ENCODE measurements around the gene SURF4. TPM values are rescaled to one million over a fixed set of nuclear protein-coding genes. Genes with fewer than 3 reads are reported as not detected.

SURF4 gene
- polyA plus RNA-seq, 6 donors from 2014 or later: 76.2 to 99.5 (median 82.9) TPM

DNA sequence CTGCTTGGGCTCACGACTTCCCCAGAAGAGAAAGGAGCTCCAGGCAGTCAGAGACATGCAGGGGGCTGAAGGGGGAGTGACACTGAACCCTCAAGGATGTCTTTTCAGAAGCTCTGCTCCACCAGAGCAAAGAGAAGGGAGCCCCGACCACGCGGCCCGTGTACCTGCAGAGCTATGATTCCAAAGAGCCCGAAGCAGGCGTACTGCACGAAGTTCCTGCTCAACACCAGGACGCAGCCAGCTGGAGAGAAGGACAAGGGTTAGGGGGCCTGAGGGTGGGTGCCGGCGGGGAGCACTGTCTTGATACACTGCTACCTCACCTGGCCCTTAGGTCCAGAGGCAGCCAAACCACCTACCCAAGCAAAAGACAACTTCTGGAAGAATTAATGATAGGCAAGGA lies 9.4 kb downstream of the SURF4 start:
- Mint-ChIP-seq H3K36me3 (peaks cover 0 to 14% of the 10 kb centered on the region in 2 donors), H3K27ac (peak overlapping the region in 1 of 6 donors; percentile 13)

DNA sequence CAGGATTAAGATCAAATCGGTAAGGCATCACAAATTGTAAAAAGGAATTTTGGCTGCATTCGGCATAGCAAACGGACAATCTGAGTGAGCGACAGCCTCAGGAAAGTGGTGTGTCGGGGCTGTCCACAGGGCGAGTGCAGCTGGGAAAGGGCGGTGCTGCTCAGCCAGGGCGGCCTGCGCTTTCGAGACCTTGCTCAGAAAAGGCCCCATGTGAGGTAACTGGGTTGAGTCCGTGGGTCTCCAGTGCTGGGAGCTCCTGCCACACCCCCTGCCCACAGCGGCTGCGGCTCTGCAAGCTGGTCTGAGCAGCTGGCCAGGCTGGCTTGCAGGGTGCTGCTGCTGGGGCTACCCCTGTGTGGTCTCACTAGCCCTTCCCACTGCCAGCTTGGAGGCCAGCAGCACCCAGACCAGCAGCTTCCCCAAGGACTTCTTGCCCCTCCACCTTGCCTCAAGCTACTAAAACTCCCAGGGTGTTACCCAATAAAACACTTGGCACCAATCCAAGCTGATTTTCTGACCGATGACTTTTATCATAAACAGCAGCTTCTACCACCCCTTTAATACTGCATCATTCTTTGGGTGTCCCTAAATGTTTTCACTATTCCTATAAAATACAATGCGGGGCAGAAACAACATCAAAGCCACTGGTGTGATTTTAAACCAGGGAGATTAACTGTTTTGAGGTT lies 13.4 kb downstream of the SURF4 start:
- ATAC-seq (ENCODE audit: low read depth in 2 of 2) (no peak), DNase-seq (no peak)
- Mint-ChIP-seq H3K27ac (peak overlapping the region in 2 of 6 donors; percentile 30 to 49), H3K9me3 (no peaks in the 10 kb centered on the region), H3K4me1 (peaks cover 16 to 23% (median 21%) of the 10 kb centered on the region in 3 donors), H3K36me3 (peaks cover 0 to 16% of the 10 kb centered on the region in 2 donors), H3K4me3 (peak overlapping the region in 1 of 8 donors; percentile 56), H3K27me3 (no peaks in the 10 kb centered on the region)

More for the DNA sequence above, 9.4 kb downstream of the SURF4 start:
- H3K9me3 Mint-ChIP-seq: no peaks in the 10 kb centered on the region
- no peaks in the 10 kb centered on the region for H3K27me3 Mint-ChIP-seq
- H3K4me3 Mint-ChIP-seq: no peak overlapping the region
- no peak for ATAC-seq (ENCODE audit: low read depth in 2 of 2)
- DNase-seq: no peak
- peaks cover 31 to 34% (median 33%) of the 10 kb centered on the region in 3 donors for H3K4me1 Mint-ChIP-seq

- Mint-ChIP-seq H3K4me1 (peaks cover 17 to 27% (median 23%) of the 10 kb centered on the region in 3 donors), H3K9me3 (no peaks in the 10 kb centered on the region), H3K27me3 (no peaks in the 10 kb centered on the region), H3K27ac (no peak overlapping the region), H3K4me3 (peak overlapping the region in 2 of 8 donors; percentile 22 to 56), H3K36me3 (peaks cover 0 to 16% of the 10 kb centered on the region in 2 donors)
- DNase-seq (no peak), ATAC-seq (ENCODE audit: low read depth in 2 of 2) (no peak)
Measured at GRCh38 chr9:133361507-133362092, 14.3 kb downstream of the SURF4 start.

DNA sequence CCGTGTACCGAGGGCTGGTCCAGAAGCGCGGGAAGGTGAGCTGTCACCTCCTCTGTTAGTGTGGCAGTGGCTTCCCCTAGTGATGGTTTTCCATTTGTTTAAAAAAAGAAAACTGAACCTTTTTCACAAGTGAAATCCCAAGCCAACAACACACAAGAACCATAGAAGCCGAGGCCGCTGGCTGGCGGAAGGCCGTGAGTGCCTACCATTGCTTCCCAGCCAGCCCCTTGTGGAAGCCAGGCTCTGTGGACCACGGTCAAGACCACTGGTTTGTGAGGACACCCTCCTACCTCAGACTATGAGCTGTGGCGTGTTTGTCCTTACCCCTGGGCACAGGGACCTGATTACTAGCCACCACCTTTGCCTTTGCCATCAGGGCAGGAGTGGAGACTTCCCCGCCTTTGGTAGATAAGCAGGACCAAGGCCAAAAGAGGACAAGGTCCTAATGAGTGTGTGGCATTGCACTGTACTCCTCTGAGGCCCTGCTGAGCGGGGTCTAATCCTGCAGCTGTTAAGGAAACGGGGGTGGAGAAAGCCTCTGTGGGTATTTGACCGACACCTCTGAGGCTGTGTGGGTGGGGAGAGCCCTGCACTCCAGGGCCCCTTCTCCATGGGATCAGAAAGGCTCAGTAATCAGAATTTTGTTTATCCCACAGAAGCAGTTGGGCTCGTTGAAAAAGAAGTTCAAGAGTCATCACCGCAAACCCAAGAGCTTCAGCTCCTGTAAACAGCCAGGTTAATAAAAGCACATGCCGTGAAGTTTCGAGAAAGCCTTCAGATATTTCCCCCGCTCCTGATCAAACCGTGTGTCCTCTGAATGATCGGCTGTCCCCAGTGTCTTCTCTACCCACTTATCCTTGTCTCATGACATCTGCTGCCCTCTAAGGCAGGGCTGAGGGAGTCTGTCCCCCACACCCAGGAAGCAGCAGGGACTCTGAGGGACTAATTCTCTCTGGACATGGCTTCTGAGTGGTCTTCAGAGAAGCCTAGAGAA lies 15.2 kb downstream of the SURF4 start:
- peaks cover 0 to 16% of the 10 kb centered on the region in 2 donors for H3K36me3 Mint-ChIP-seq
- ATAC-seq (ENCODE audit: low read depth in 2 of 2): no peak
- H3K4me3 Mint-ChIP-seq: peak overlapping the region in 3 of 8 donors; percentile 44 to 56 (median 56)
- H3K4me1 Mint-ChIP-seq: peaks cover 17 to 30% (median 23%) of the 10 kb centered on the region in 3 donors
- H3K27ac Mint-ChIP-seq: peak overlapping the region in 3 of 6 donors; percentile 70 to 88 (median 79)
- no peaks in the 10 kb centered on the region for H3K9me3 Mint-ChIP-seq
- no peaks in the 10 kb centered on the region for H3K27me3 Mint-ChIP-seq
- no peak for DNase-seq

- Mint-ChIP-seq H3K27ac (peak overlapping the region in 2 of 6 donors; percentile 57 to 79), H3K27me3 (no peaks in the 10 kb centered on the region), H3K9me3 (no peaks in the 10 kb centered on the region), H3K4me1 (peaks cover 17 to 40% (median 23%) of the 10 kb centered on the region in 3 donors), H3K4me3 (peak overlapping the region in 2 of 8 donors; percentile 86 to 95), H3K36me3 (peaks cover 0 to 16% of the 10 kb centered on the region in 2 donors)
- ATAC-seq (ENCODE audit: low read depth in 2 of 2) (no peak), DNase-seq (no peak)
Measured at GRCh38 chr9:133359399-133360175, 16.3 kb downstream of the SURF4 start.

GRCh38 chr9:133357656-133358055 lies 18.2 kb downstream of the SURF4 start:
- Mint-ChIP-seq H3K4me1 (peaks cover 23 to 47% (median 30%) of the 10 kb centered on the region in 3 donors), H3K27ac (peak overlapping the region in 5 of 6 donors; percentile 41 to 87 (median 84)), H3K9me3 (no peaks in the 10 kb centered on the region), H3K36me3 (peaks cover 0 to 16% of the 10 kb centered on the region in 2 donors), H3K4me3 (peak overlapping the region; percentile 70 to 95 (median 85)), H3K27me3 (no peaks in the 10 kb centered on the region)
- DNase-seq (no peak), ATAC-seq (ENCODE audit: low read depth in 2 of 2) (no peak)

GRCh38 chr9:133356391-133357091 lies 19.3 kb downstream of the SURF4 start, which contains the start of the genes SURF1 and SURF2:
SURF1 (minus strand) TSS chr9:133356487; CDS start chr9:133356453, 34 bp downstream.
SURF2 (plus strand) TSS chr9:133356550; CDS start chr9:133356593, 43 bp downstream.
- Mint-ChIP-seq H3K27ac (peak within 1 kb of the TSS in 5 of 6 donors; percentile 87 to 95 (median 88)), H3K4me3 (peak within 1 kb of the TSS; percentile 82 to 95 (median 88)), H3K4me1 (peaks cover 23 to 48% (median 30%) of the 10 kb centered on the region in 3 donors), H3K27me3 (no peaks in the 10 kb centered on the region), H3K9me3 (no peaks in the 10 kb centered on the region), H3K36me3 (peaks cover 3 to 12% of the 10 kb centered on the region in 2 donors)
- DNase-seq (peak; percentile 86), ATAC-seq (ENCODE audit: low read depth in 2 of 2) (peak; percentile 93 to 95)

DNA sequence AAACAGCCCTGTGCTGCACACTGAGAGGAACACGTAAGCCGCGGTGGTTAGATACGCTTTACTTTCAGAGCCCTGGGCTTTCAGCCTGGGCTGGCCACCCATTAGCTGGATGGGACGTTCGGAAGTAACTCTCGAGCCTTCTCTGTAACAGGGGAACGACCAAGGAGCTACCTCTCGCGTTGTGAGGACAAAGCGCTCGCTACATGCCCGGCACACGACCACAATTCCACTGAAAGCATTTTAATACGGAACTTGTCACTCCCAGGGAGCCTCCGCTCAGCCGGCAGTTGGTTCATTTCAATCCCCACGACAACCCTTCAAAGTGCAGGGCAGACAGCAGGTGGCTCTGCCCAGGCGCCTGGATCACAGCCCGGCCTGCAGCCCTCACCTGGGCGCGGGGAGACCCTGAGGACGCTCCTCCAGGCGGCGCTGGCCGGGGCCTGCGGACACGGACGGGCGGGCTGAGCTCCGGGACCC lies 19.9 kb downstream of the SURF4 start:
- DNase-seq (no peak), ATAC-seq (ENCODE audit: low read depth in 2 of 2) (peak; percentile 41 to 52)
- no peaks in the 10 kb centered on the region for H3K9me3 Mint-ChIP-seq
- H3K27ac Mint-ChIP-seq: peak overlapping the region in 5 of 6 donors; percentile 30 to 95 (median 87)
- H3K4me3 Mint-ChIP-seq: peak overlapping the region; percentile 79 to 95 (median 88)
- no peaks in the 10 kb centered on the region for H3K27me3 Mint-ChIP-seq
- peaks cover 23 to 48% (median 30%) of the 10 kb centered on the region in 3 donors for H3K4me1 Mint-ChIP-seq
- H3K36me3 Mint-ChIP-seq: peaks cover 3 to 9% of the 10 kb centered on the region in 2 donors

DNA sequence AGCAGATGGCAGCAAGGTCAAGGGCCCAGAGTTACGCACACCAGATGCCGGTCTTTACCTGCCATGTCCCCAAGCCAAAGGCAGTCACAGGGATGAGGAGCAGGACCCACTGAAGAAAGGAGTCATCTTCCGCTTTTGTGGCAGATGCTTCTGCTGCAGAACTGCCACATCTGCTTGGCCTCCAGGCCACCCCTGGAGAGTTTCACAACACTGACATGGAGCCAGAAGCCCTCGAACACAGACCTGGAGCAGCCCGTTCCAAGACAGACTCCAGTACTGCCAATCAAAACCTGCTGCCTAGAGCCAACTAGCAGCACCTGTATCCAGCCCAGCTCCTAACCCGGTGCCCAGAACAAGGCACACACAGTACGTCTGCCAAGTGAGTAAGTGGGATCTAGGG lies 21.1 kb downstream of the SURF4 start:
- H3K9me3 Mint-ChIP-seq: no peaks in the 10 kb centered on the region
- H3K4me1 Mint-ChIP-seq: peaks cover 23 to 51% (median 28%) of the 10 kb centered on the region in 3 donors
- ATAC-seq (ENCODE audit: low read depth in 2 of 2): no peak

DNA sequence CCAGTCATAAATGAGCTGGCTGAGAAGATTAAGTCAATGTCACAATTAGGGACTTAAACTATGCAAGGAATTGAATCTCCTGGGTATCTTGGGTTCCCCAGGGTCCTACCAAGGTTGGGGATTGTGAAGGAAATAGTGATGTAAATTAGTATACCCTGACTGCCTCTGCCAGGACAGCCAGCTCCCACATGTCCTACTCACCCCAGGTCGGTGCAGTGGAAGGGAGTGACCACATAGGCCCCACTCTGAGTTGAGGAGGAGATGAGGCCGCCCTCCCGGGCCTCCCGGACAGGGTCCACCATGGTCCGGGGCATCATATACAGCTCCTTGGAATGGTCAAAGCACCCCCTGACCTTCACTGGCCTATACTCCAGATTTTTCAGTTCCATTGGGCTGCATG lies 22.3 kb downstream of the SURF4 start:
- Mint-ChIP-seq H3K27me3 (no peaks in the 10 kb centered on the region), H3K9me3 (no peaks in the 10 kb centered on the region), H3K27ac (peak overlapping the region in 1 of 6 donors; percentile 88)

More for the DNA sequence above, 21.1 kb downstream of the SURF4 start:
- Mint-ChIP-seq H3K4me3 (peak overlapping the region in 7 of 8 donors; percentile 57 to 95 (median 82)), H3K27ac (peak overlapping the region in 2 of 6 donors; percentile 15 to 94), H3K36me3 (peaks cover 3 to 9% of the 10 kb centered on the region in 2 donors), H3K27me3 (no peaks in the 10 kb centered on the region)
- no peak for DNase-seq

GRCh38 chr9:133352635-133353340 lies 23.1 kb downstream of the SURF4 start:
- DNase-seq (no peak), ATAC-seq (ENCODE audit: low read depth in 2 of 2) (no peak)
- H3K36me3 Mint-ChIP-seq: peaks cover 9 to 10% of the 10 kb centered on the region in 2 donors
- no peaks in the 10 kb centered on the region for H3K9me3 Mint-ChIP-seq
- H3K4me3 Mint-ChIP-seq: peak overlapping the region in 1 of 8 donors; percentile 95
- H3K4me1 Mint-ChIP-seq: peaks cover 21 to 51% (median 29%) of the 10 kb centered on the region in 3 donors
- H3K27me3 Mint-ChIP-seq: no peaks in the 10 kb centered on the region
- peak overlapping the region in 3 of 6 donors; percentile 37 to 88 (median 67) for H3K27ac Mint-ChIP-seq

More for the DNA sequence above, 22.3 kb downstream of the SURF4 start:
- Mint-ChIP-seq H3K36me3 (peaks cover 9 to 10% of the 10 kb centered on the region in 2 donors), H3K4me3 (peak overlapping the region in 3 of 8 donors; percentile 24 to 95 (median 60)), H3K4me1 (peaks cover 23 to 54% (median 29%) of the 10 kb centered on the region in 3 donors)
- DNase-seq (no peak), ATAC-seq (ENCODE audit: low read depth in 2 of 2) (no peak)

Measured in naive B cell (primary cell).